T47D (cell line): ENCODE results near the gene CD300H.

Source experiments
- DNase-seq, 2 experiments: peaks; one replicate each; pipeline versions ENCODE4 v3.0.0 to v3.0.0-alpha.2; 2011 to 2012; ENCODE audit warnings: low read depth in 1 of 2, low spot score in 1 of 2
- JUND ChIP-seq: IDR thresholded peaks from 2 replicates; pipeline ENCODE4 v1.6.1; 2012; ENCODE audit warnings: low read depth
- in situ Hi-C: cut with HindIII; loops from 2 replicates; pipeline ENCODE4 v1.10.0; 2016; ENCODE audit warnings: low sequenced_read_pairs, low pct_unique_long_range_greater_than_20kb

Gene CD300H

DNA sequence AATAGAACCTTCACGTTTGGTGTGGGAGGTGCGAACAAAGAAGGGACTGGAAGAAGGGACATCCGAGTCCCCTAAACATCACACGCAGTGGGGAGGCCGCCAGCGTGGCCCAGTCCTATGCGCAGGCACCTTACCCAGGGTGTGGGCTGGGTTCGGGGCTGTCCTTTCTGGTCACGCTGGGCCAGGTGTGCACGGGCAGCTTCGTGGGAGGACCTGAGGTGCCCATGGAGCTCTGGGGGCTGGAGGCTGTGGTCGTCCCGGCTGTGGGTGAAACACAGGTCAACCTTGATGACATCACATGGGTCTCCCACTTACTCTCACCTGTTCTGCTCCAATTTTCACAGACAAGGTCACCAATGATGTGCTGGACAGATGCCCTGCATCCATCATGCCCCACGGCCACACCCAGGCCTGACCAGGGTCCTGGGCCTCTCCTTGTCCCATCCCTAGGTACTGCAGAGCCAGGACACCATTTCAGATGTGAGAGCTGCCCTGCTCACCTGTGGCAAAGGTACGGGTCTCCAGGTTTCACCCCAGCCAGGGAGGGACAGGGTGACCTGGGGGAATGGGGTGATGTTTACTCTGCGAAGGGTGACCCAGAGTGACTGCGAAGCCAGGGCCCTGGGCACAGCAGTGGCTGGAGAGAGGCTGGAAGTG, 24.5 kb downstream of the CD300H start:
- no peak for TF ChIP-seq JUND
- no peak for DNase-seq
- in situ Hi-C loops, result no loop called here

DNA sequence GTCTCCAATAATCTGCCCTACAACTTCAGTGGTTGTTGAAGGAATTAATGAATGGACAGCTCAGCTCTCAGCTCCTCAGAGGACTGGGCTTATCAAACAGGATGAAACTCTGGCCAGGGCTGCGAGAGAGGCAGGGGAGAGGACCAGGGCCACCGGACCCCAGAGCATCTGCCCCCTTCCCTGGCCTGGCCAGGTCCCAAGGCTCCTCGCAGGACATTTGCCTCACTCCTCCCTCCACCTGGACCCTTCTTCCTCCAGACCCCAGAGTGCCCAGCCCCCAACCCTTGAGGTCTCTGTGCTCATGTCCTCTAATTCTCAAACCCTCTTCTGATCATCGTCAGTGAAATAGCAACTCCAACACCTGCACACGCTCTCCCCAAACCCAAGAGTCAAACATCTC, 25.1 kb downstream of the CD300H start:
- no peak for TF ChIP-seq JUND
- no peak for DNase-seq
- in situ Hi-C loops, result no loop called here

DNA sequence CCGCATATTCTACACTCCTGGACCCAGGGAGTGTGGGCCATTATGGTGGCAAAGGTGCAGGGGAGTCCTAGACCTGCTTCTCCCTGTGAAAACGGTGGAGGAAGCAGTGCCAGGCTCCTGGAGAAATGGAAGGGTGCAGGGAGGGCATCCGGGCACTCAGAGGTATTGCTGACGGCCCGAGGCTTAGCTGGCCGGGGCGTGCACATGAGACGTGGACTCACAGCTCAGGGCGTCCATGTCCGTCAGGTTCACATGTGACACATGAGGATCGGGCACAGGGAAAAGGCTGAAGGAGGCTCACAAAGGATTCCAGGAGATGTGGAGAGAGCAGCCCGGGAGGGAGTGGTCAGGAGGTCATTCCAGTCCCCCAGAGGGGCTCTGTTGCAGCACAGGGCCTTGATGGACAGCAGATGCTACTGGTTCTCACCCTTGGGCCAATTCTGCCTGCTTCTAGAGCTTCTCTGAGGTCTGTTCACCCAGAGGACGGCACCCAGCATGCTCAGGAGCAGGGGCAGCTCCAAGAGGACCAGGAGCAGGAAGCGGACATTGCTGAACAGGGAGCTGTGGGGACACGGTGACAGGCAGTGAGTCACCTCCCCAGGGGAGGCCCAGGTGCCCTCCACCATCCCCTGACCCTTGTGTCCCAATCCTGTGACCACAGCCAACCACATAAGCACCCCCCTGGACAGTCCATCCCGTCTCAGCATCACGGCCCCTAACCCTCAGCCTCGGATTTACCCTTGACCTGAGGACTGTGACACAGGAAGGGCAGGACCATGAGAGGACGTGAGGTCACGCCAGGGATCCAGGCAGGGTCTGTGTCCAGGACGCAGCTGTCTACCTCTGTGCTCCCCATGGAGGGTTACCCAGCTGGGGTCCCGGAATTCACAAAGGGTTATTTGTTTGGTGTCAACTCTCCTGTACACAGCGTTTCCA, 25.9 kb downstream of the CD300H start:
- DNase-seq, result no peak
- no peak for TF ChIP-seq JUND
- in situ Hi-C loops, result no loop called here

DNA sequence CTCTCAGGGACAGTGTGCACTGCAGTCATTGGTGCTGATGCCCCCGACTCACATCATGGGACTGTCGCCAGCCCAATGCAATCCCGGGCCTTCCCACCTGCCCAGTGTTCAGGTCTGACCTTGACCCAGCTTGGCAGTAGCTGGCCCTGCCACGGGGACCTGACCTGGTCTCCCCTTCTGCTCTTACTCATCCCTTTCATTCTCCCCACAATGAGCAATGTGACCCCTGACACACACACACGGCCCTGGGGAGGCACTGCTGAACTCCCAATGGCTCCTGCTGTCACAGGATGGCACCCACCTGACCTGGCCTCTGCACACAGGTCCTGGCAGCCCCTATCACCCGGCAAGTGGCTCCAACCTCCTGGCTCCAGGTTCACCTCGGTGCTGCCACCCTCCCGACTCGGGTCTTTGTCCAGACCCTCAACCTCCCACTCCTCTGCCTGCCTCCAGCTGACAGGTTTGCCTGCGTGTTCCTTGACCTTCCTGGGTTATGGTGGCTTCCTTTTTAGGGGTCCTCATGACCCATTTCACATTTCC, 28.0 kb downstream of the CD300H start:
- no peak for DNase-seq
- no peak for TF ChIP-seq JUND
- in situ Hi-C loops, result no loop called here

DNA sequence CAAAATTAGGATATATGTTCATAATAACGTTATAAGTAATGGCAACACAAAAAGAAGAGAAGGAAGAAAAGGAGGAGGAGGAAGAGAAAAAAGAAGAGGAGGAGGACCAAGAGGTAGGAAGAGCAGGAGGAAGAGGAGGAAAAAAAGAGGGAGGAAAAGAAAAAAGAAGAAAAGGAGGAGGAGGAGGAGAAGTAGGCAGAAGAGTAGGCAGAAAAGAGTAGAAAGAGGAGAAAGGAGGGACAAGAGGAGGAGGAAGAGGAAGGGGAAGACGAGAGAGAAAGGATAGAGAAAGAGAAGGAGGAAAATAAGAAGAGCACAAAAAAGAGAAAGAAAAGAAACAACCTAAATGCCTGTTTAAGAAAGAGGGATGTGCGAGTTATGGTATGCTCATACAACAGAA, 30.4 kb downstream of the CD300H start:
- TF ChIP-seq JUND, result no peak
- in situ Hi-C loops, result no loop called here
- DNase-seq, result no peak

DNA sequence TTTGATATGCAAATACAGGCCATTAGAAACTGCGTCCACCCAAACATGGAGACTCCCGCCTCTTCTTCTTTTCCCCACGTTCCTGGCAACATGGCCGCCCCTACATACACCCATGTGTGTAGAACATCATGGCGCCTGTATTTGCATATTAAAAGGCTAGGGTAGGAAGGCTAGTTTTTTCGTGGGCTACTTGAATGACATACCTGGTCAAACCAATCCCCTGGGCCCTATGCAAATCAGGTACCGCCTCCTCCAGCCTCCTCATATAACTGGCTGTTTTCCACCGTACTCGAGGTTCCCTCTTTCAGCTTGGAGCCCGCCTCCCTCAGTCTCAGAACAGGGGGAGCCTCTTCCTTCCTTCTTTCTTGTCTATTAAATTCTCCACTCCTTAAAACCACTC, 35.2 kb downstream of the CD300H start:
- TF ChIP-seq JUND, result no peak
- in situ Hi-C loops, result no loop called here
- DNase-seq, result peak in 1 of 2 experiments; percentile 81

DNA sequence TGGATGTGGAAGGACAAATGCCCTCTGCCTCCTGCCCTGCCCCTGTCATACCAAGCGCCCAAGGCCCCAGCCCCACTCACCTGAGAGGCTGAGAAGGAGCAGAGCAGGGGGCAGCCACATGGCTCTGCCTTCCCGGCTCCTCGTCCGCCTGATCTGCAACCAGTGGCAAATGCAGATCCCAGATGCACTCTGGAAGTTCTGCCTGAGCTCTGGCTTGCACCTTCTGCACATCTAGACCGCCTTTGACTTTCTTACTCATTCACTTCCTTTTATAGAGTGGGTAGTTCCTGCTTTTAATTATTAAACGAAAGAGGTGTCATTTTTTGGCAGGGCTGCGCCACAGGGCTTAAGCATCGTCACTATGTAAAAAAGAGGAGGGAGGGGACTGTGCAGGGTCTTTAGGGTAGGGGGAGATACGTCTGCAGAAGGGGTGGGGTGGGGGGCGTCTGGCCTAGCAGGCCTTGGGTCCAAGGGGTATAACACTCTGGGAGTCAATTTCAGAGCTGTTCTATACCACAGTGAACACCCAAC, 36.0 kb downstream of the CD300H start, which contains the start of gene CD300LB:
Gene CD300LB (minus strand): TSS at position 245 of the 531 bp plus-strand sequence. CDS start 125 bp downstream, at position 120.
- in situ Hi-C loops, result no loop called here
- DNase-seq, result no peak
- TF ChIP-seq JUND, result no peak

DNA sequence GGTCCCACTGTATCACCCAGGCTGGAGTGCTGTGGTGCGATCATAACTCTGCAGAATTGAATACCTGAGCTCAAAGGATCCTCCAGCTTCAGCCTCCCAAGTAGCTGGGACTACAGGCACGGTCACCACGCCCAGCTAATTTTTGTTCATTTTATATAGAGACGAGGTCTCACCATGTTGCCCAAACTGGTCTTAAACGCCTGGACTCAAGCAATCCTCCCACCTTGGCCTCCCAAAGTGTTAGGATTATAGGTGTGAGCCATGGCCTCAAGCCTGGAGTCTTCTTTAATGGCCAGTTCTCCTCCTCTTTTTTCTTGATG, 36.5 kb downstream of the CD300H start:
- DNase-seq, result no peak
- TF ChIP-seq JUND, result no peak
- in situ Hi-C loops, result no loop called here

DNA sequence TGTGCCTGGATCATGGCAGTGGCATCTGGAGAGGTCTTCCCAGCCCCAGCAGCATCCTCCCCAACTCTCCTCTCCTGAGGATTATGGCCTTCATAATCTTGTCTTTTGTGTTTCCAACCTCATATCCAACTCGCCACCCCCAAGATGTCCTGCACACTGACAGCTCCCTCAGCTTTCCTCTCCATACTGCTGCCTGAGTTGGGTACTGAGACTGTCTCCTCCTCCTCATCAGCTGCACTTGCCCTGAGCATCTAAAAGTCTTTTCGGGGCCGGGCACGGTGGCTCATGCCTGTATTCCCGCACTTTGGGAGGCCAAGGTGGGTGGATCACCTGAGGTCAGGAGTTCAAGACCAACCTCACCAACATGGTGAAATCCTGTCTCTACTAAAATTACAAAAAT, 38.1 kb downstream of the CD300H start:
- no peak for DNase-seq
- TF ChIP-seq JUND, result no peak
- in situ Hi-C loops, result no loop called here

DNA sequence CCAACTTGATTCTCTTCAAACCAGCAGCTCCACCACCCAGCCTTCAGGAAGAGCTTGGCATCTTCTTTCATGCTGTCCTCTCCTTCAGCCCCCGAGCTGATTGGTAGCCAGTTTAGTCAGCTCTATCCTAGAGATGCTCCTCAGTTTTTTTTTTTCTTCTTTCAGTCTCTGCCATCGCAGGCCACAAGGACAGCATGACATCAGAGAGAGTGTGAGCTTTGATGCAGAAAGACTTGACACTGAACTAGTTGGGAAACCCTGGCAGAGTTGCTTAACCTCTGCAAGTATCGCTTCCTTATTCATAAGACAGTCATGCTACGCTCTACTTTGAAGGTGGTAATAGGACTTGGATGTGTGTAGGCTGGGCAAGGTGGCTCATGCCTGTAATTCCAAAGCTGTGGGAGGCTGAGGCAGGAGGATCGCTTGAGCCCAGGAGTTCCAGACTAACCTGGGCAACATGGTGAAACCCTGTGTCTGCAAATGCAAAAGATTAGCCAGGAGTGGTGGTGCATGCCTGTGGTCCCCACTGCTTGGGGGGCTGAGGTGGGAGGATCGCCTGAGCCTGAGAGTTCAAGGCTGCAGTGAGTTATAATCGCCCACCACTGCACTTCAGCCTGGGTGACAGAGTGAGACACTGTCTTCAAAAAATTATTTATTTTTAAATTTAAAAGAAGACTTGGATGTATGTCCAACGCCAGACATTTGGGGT, 38.7 kb downstream of the CD300H start:
- no peak for TF ChIP-seq JUND
- in situ Hi-C loops, result no loop called here
- no peak for DNase-seq

DNA sequence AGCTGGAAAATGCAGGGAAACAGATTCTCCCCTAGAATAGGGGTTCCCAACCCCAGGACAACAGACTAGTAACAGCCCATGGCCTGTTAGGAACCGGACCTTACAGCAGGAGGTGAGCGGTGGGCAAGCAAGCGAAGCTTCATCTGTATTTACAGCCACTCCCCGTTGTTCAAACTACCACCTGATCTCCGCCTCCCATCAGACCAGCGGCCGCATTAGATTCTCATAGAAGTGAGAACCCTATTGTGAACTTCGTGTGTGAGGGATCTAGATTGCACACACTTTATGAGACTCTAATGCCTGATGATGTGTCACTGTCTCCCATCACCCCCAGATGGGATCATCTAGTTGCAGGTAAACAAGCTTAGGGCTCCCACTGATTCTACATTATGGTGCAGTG, 39.6 kb downstream of the CD300H start:
- TF ChIP-seq JUND, result no peak
- DNase-seq, result no peak
- in situ Hi-C loops, result no loop called here

DNA sequence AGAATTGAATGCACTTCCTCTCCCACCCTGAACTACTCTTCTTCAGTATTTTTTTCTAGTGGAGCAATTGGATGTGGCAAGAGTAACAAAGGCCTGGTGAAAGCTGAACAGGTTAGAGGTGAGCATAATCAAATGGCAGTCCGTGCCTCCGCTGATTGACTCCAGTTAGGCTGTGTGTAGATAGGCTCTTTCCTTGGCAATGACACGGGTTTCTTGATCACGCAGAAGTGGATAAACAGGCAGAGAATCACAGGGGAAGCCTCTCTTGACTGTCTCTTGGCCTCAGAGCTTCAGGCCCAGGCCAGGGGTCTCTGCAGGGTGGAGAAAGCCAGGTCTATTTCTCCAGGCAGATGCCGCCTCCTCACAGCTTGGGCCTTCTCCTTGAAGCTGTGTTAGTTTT, 40.2 kb downstream of the CD300H start:
- in situ Hi-C loops, result no loop called here
- no peak for TF ChIP-seq JUND
- DNase-seq, result no peak
